ENCODE data around the gene MACIR.

MACIR gene

DNA sequence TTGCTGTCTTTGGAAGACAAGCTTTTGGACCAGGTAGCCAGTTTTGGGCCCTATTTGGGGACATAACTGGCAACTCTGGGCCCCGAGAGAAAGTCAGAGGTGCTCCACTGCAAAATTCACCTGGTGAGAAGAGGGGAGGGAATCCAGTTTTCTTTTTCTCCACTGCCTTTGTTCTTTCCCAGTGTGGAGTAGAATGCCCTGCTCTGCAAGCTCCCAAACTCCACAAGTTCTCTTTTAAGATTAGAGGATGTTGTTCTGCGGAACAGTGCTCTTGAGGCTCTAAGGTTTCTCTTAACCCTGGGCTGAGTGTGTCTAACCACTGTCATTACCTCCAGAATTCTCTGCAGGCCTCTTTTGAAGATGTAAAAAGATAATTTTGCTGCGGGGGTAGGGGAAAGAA, 25.3 kb downstream of the MACIR start:
- intact Hi-C loops (cut with DNase I): no loop called here

DNA sequence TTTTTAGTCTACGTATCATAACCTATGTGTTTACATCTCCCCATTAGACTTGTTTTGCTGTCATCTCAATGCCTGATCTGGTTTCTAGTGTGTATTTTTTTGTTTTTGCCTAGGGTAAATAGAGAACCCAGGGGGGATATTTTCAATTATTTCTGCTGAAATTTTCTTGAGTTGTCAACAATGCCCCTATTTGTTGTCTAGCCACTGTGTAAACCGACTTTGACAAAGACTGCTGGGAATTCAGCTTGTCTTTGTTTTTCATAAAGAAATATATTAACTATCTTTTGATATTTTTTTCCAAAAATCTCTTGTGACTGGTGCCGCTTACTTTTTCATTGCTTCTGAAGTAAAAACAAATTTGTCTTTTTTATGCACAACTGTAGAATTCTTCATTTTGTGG, 28.1 kb downstream of the MACIR start:
- DNase-seq: no peak
- intact Hi-C loops (cut with DNase I): no loop called here

More for the DNA sequence above, 25.3 kb downstream of the MACIR start:
- DNase-seq: no peak

DNA sequence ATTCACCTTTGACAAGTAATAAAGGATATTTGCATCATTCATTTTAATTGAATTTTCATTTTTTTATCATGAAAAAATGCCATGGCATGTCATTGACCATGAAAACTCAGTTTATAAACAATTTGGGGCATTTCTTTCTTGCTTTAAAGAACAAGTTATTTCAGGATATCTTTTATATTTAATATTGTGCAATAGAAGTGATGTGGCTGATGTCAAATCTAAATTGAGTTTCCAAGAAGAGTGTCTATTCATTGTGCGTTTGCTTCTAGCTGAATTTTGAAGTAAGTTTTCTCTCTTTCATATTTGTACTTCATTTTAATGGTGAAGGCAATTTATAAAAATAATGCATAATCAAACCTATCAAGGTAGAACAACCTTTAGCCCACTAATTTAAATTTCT, 30.5 kb downstream of the MACIR start:
- intact Hi-C loops (cut with DNase I): no loop called here

DNA sequence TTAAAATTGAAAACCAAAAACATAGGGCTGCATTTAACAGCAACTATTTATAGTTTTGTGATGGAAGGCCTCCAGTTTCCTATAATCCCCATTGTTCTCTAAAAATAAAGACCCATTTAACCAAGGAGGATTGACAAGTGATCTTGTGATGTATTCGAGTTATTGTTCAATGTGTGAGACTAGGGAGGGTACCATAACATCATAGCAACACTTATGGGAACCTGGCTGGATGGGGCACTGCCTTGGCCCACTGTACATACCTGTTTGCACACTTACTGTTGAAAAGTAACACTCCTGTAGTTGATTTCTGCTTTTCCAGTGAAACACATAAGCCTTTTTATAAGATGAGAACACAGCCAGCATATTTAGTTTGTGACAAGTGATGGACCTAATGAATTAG, 32.3 kb downstream of the MACIR start:
- DNase-seq: peak in 1 of 10 donors; percentile 26
- intact Hi-C loops (cut with DNase I): loop anchor here (2.0 kb wide), 1 partner anchor 32 kb away; the partner anchor contains the start of gene MACIR

More for the DNA sequence above, 30.5 kb downstream of the MACIR start:
- DNase-seq: no peak

DNA sequence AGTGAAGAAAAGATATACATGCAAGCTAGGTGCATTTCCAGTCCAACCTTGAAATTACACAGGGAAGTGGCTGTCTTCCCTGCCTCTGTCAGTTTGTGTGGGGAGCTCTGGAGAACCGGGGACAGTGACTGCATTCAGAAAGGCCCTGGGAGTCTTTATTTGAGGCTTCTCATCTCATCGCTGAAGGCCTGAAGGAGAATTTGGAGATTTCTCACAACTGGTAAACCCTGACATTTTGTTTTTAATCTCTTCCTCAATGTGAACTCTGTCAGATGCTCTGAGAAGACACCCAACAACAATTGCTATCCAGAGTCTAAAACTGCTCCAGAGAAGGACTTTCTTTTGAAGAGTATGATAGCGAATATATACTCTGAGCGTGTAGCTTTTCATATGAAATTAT, 33.0 kb downstream of the MACIR start:
- intact Hi-C loops (cut with DNase I): loop anchor here (2.0 kb wide), 1 partner anchor 33 kb away; the partner anchor contains the start of gene MACIR
- no peak for DNase-seq

DNA sequence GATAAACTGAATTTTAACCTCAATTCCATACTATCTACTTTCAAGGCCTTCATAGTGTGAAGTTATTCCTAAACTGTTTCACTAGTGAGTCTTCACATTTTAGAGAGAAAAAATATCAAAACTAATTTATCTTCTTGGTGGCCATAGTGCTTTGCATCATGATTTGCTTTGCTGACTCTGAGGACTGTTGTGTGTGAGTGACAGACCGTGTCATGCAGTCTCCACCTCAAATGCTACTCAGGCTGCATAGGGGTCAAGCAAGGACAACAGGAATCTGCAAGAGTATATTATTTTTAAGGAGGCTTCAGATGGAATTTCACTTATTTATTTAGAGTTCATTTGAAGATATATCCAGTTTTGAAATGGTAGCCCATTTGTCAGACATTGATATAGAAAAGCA, 34.5 kb downstream of the MACIR start:
- no peak for DNase-seq

DNA sequence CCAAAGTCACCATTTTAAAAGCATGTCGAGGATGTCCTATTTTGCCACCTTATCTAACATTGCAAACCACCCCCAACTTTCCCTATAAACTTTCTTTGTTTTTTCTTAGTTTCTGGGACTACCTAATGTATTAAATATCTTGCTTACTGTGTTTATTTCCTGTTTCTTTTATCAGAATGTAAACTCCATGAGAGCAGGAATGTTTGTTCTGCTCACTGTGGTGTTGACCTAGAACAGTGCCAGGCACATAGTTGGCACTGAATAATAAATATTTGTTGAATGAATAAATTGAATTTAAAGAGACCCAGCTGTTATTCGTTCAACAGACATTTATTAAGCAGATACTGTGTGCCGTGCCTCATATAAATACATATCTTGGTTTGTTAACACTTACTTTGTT, 35.2 kb downstream of the MACIR start:
- intact Hi-C loops (cut with DNase I): no loop called here
- DNase-seq: no peak

More for the DNA sequence above, 34.5 kb downstream of the MACIR start:
- intact Hi-C loops (cut with DNase I): no loop called here

DNA sequence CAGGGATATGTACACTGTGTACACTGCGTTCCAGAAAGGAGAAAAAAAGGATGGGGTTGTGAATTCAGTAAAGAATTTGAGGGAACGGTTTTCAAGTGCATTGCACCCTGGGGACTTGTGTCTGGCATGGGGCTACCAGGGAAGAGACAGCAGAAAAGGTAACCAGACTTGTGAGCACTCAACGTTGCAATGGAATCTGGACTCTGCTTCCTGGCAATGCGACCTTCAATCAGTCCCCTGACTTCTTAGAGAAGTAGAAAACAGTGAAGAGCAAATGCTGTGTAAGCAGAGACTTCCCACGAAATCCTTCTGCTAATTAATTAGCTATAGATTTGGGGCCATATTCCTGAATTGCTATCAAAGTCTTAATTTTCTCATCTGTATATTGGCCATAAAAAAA, 36.3 kb downstream of the MACIR start:
- intact Hi-C loops (cut with DNase I): no loop called here
- no peak for DNase-seq

DNA sequence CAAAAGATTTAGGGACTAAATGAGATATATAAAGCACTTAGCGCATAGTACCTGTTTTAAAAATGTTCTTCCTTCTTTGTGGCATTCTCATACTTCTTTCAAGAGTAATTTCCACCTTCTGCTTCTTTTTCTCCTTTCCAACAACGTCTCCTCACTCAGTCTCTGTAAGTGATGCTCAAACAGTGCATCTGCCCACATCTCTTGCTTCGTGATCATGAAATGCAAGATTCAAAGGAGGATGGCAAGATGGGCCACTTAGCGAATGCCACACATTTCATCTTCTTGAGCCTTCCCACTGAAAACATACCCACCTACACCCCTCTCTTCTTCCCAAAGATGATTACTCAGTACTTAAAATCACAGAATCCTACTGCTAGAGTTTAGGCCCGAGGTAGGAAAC, 36.9 kb downstream of the MACIR start:
- peak in 1 of 10 donors; percentile 10 for DNase-seq
- intact Hi-C loops (cut with DNase I): no loop called here

DNA sequence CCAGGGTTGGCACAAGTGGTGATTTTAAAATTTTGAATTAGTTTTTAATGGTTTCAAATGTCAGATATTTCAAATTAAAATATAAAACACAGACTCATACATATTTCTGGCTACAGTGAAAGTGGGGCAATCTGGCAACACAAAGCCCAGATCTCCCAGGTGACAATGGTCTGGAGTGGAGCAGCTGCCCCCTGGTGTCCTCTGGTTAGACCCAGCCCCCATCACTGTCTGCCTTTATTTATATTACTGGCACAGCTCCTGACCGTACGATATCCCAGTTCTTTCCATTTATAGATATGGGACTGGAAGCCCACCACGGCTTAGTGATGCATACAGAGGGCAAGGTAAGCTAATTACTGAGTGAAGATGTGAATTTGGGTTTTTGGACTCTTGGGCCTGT, 37.3 kb downstream of the MACIR start:
- intact Hi-C loops (cut with DNase I): no loop called here

DNA sequence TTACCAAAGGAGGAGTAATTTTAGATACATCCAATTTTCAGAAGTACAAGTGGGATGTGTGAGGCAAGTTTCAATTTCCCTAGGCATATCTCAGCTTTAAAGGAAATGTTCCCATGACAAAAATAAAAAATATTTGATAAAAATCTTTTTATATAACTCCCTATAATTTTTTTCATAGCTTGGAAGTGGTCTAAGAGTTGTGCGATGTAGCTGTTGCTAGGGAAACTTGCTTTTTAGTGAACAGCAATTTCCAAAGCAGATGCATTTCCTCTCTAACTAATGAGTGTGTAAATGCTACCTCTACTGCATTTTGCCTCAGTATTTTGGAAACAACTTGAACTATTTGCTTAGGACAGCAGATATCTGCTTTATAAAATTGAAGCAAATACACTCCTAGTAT, 39.6 kb downstream of the MACIR start:
- intact Hi-C loops (cut with DNase I): no loop called here
- no peak for DNase-seq

More for the DNA sequence above, 37.3 kb downstream of the MACIR start:
- DNase-seq: no peak

DNA sequence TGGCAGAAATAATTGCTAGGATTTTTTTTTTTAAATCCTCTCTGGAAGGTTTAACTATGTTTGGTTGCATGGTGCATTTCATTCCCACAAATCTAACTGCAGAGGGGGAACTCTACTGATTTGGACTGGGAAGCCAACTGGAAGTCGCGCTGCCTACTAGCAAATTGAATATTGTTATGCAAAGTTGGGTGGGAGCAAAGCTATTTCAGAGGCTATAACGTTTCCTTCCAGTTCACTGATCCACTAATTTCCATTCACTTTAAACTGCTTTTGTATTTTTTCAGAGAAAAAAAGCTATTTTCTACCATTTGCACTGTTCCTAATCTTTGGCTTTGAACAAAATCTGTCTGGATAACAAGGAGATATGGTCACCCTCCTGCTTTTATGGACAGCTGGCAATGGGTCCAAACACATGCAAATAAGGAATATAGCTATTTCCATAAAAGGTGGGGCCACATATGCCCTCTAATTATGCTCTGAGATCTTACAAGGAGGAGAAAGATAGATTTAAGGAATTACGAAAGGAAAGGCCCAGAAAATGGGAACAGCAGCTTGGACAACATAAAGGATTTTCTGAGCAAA, 40.1 kb downstream of the MACIR start:
- intact Hi-C loops (cut with DNase I): no loop called here
- DNase-seq: no peak

DNA sequence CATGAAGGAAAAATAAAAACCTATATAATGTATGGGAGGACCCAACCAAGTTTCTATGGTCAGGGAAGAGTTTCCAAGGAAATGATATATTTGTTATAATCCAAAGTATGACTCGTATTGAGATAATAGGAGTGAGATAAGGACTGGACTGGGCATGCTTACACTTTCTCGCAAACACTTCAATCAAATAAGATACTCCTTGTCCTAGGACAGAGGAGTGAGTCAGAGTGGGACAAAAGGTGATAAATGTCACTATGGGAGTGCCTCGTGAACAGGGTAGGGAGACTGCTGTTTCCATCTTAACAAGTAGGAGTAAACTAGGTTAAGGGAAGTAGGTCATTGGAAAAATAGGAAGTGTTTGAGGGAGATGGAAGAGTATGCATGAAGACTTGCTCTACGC, 47.2 kb downstream of the MACIR start:
- intact Hi-C loops (cut with DNase I): loop anchor here (10.0 kb wide), 1 partner anchor 69 kb away; no protein-coding TSS in a partner anchor
- DNase-seq: no peak

DNA sequence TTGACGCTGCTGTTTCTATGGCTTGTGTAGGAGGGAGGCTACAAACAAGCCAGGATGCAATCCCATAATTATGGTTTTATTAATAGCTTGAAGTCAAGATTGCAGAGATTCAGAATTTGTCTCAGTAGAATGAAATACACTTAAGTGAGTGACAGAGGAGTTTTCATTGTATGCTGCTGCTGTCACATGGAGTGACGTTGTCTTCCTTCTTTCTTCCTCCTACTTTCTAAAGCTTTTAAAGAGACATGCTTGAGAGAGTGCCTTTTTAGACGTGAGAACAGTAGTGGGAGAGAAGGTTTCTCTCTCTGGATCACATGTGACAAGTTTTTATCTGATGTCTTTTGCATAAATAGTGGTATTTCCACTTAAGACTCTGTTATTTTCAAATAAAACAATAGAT, 48.9 kb downstream of the MACIR start:
- intact Hi-C loops (cut with DNase I): loop anchor here (10.0 kb wide), 1 partner anchor 67 kb away; no protein-coding TSS in a partner anchor
- DNase-seq: no peak

DNA sequence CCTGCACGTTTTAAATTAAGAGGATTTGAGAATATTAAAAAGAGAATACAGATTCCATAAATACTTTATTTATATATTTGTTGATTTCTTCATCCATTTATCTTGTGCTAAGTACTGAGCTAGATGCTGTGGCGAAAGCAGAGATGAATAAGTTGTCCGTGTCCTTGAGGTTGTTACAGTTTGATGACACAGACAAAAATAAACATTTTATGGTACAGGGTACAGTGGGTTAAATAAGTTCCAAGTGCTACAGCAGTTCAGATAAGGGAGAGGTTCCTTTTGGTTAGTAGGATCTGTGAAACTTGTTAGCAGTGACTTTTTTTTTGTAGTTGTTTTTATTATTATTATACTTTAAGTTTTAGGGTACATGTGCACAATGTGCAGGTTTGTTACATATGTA, 50.2 kb downstream of the MACIR start:
- intact Hi-C loops (cut with DNase I): loop anchor here (10.0 kb wide), 1 partner anchor 66 kb away; no protein-coding TSS in a partner anchor
- DNase-seq: no peak

DNA sequence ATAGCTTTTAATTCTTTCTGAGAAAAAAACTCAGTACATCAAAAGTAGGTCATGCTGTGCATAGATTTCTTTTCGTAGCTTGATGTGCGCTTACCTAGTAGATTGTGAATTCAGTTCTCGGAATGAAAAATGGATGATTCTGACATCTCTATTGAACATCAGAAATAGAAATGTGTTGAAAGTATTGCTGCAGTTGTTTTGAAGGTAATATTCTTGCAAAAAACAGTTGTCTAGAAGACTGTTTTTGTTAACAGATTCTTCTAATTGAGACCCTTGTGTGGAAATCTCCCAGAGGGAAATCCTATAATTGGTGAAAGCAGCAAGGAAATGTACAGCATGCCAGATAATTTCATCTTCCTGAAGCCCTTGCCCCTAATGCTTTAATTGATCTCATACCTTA, 54.5 kb downstream of the MACIR start:
- no peak for DNase-seq
- intact Hi-C loops (cut with DNase I): no loop called here

DNA sequence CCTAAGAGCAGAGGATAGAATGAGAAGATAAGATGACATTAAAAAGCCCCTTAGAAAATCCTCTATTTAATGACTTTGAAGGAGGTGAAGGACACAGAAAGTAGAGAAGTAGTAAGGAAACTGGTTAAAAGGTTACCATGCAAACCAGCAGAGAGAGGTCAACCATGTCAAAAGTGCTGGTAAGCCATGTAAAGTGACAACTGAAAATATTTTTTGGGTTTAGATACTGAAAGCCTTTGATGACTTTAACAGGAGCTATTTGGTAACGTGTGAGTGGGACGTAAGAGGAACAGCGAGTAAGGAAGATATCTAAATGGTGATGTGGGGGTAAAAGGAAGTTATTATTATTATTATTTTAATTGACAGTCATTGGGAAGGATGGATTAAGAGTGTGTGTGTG, 56.9 kb downstream of the MACIR start:
- no peak for DNase-seq
- intact Hi-C loops (cut with DNase I): no loop called here

DNA sequence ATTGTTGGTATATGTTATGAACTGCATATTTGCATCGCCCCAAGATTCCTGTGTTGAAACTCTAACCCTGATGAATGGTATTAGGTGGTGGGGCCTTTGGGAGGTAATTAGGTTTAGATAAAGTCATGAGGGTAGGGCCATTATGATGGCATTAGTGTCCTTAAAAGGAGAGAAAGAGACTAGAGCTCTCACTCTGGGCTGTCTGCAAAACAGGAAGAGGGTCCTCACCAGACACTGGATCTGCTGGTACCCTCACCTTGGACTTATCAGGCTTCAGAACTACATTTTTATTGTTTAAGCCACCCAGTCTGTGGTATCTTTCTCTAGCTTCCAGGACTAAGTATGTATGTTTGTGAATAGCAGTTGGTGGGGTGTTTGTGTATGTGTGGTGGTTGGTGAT, 68.9 kb downstream of the MACIR start:
- intact Hi-C loops (cut with DNase I): no loop called here
- no peak for DNase-seq

DNA sequence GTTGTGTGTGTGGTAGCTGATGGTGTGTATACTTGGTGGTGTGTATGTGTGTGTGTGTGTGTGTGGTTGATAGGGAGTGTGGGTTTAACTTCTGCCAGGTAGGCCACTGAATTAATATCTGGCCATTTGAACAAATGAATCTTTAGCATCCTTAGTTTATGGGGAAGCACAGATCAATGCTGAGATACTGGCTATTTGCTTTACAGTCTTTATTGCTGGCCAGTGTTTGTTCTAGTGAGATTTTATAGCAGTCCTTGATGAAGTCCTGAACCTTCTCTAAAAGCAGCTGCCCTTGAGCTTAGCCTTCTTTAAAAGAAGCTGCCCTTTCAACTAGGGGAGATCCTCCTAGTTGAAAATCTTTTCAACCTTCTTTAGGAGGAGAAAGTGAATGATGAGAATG, 69.3 kb downstream of the MACIR start:
- DNase-seq: no peak
- intact Hi-C loops (cut with DNase I): no loop called here

Measured in posterior cingulate gyrus (tissue), 11 donors.